ENCODE measurements around the gene THOP1. TPM values are rescaled to one million over a fixed set of nuclear protein-coding genes. Genes with fewer than 3 reads are reported as not detected.

Gene THOP1
- total and polyA plus RNA-seq, 10 donors, result 31.0 to 96.2 (median 42.8) TPM

DNA sequence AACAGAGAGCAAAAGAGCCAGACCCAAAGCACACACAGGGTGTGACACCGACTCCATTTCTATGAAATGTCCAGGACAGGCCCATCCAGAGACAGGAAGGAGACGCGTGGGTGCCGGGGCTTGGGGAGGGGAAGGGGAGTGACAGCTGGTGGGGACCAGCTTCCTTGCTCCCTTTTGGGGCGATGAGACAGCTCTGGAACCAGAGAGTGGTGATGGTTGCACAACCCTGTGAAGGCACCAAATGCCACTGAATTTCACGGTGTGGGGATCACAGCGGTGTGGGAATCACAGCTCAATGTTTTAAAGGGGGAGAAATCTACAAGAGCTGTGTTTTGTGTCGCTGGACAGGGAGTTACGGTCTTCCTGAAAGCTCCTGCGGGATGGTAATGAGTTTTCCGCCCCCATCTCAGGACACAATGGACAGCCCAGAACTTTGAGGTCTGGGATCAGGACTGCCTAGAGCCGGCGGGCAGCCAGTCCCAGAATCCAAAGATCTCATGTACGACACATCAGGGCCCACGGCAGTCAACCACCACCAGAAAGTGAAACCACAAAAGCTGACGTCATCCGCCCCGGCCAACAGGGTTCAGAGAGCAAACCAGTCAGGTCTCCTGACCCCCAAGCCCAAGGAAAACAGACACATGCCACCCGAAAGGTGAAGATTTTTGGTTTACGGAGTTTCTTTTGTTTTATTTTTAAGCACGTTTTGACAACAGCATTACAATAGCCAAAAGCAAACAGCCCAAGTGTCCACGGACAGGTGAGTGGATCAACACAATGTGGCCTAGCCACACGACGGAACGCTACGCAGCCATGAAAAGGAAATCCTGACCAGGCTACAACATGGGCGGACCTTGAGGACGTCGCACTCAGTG lies 9.5 kb upstream of the THOP1 start:
- peak; percentile 88 for DNase-seq
- H3K9me3 ChIP-seq, result no peaks in the 10 kb centered on the region
- H3K4me3 ChIP-seq, result peak overlapping the region in 4 of 8 donors; percentile 13 to 53 (median 26)
- TF ChIP-seq POLR2AphosphoS5 (IDR thresholded peaks at IDR 0.05) (peak in 2 of 3 donors; percentile 24 to 53), POLR2A (IDR thresholded peaks at IDR 0.05) (no peak), CTCF (IDR thresholded peaks at IDR 0.05 in 8 of 11, conservative IDR thresholded peaks at IDR 0.05 in 3 of 11) (no peak)
- peaks cover 0 to 50% (median 0%) of the 10 kb centered on the region in 6 donors for H3K36me3 ChIP-seq
- peaks cover 24 to 79% (median 65%) of the 10 kb centered on the region in 6 donors for H3K4me1 ChIP-seq
- WGBS, 5 donors, result 41 to 46% (median 42%) methylated on average over 28 to 29 of the region's 29 CpGs
- intact Hi-C loops (cut with DNase I; ENCODE audit: low total_unique reads), result no loop called here
- H3K27ac ChIP-seq, result peak overlapping the region; percentile 86 to 94 (median 88)
- no peaks in the 10 kb centered on the region for H3K27me3 ChIP-seq (replicated peaks in 1 of 7)

GRCh38 chr19:2777952-2778683 lies 7.2 kb upstream of the THOP1 start:
- no peak for DNase-seq
- Histone ChIP-seq H3K27ac (peak overlapping the region in 3 of 8 donors; percentile 28 to 38 (median 30)), H3K4me3 (no peak overlapping the region), H3K9me3 (no peaks in the 10 kb centered on the region), H3K4me1 (peaks cover 42 to 81% (median 67%) of the 10 kb centered on the region in 6 donors), H3K36me3 (peaks cover 0 to 34% (median 0%) of the 10 kb centered on the region in 6 donors), H3K27me3 (replicated peaks in 1 of 7) (no peaks in the 10 kb centered on the region)
- TF ChIP-seq POLR2A (IDR thresholded peaks at IDR 0.05) (no peak), CTCF (IDR thresholded peaks at IDR 0.05 in 8 of 11, conservative IDR thresholded peaks at IDR 0.05 in 3 of 11) (no peak), POLR2AphosphoS5 (IDR thresholded peaks at IDR 0.05) (no peak)
- intact Hi-C loops (cut with DNase I; ENCODE audit: low total_unique reads), result no loop called here
- WGBS, 5 donors, result 84 to 96% (median 93%) methylated on average over 19 of the region's 19 CpGs

DNA sequence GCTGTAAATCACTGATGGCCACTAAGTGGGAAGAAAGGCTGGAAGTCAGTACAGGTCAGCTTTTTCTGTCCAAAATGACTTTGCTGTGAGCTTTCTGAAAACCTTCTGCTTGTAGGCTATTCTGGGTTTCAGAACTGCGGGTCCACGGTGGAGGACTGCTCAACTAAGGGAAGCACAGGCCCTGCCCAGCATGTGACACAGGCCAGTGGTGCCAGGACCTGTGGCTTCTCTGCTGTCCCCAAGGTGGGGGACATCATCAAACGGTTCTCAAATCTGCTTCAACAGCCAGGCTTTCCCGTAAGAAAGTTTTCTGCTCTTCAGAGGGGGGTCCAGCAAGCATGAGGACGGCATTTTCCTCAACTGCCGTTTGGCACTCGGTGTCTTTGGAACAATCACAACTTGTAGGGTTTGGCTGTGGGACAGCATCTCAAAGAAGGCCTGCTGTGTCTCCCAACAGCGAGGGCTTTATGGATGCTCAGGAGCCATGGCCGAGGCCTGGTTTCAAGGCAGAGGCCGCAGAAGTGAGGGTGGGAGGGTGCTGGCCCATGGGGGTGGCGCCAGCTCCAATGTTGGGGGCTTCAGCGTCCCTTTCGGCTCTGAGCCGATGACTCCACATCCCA lies 6.1 kb upstream of the THOP1 start:
- no peak overlapping the region for H3K4me3 ChIP-seq
- peaks cover 0 to 34% (median 0%) of the 10 kb centered on the region in 6 donors for H3K36me3 ChIP-seq
- H3K27me3 ChIP-seq (replicated peaks in 1 of 7), result no peaks in the 10 kb centered on the region
- intact Hi-C loops (cut with DNase I; ENCODE audit: low total_unique reads), result no loop called here
- H3K27ac ChIP-seq, result peak overlapping the region in 3 of 8 donors; percentile 28 to 38 (median 30)
- WGBS, 5 donors, result 76 to 88% (median 86%) methylated on average over 14 of the region's 14 CpGs
- no peaks in the 10 kb centered on the region for H3K9me3 ChIP-seq
- TF ChIP-seq POLR2A (IDR thresholded peaks at IDR 0.05), result no peak
- no peak for TF ChIP-seq CTCF (IDR thresholded peaks at IDR 0.05 in 8 of 11, conservative IDR thresholded peaks at IDR 0.05 in 3 of 11)
- no peak for TF ChIP-seq POLR2AphosphoS5 (IDR thresholded peaks at IDR 0.05)
- no peak for DNase-seq
- peaks cover 46 to 87% (median 73%) of the 10 kb centered on the region in 6 donors for H3K4me1 ChIP-seq
